ENCODE data around the gene ZNF362.

The ZNF362 gene

GRCh38 chr1:33323663-33324477 is 67.6 kb downstream of the ZNF362 start:
- ATAC-seq (ENCODE audit: insufficient read depth, low read depth) (no peak), DNase-seq (no peak)
- H3K9me3 ChIP-seq (ENCODE audit: insufficient read depth, low read length, severe bottlenecking): no peaks in the 10 kb centered on the region
- H3K27ac ChIP-seq (ENCODE audit: low read length): no peak overlapping the region
- peaks cover 61% of the 10 kb centered on the region for H3K36me3 ChIP-seq (ENCODE audit: insufficient read depth, low read length)
- TF ChIP-seq, protein P1, sequence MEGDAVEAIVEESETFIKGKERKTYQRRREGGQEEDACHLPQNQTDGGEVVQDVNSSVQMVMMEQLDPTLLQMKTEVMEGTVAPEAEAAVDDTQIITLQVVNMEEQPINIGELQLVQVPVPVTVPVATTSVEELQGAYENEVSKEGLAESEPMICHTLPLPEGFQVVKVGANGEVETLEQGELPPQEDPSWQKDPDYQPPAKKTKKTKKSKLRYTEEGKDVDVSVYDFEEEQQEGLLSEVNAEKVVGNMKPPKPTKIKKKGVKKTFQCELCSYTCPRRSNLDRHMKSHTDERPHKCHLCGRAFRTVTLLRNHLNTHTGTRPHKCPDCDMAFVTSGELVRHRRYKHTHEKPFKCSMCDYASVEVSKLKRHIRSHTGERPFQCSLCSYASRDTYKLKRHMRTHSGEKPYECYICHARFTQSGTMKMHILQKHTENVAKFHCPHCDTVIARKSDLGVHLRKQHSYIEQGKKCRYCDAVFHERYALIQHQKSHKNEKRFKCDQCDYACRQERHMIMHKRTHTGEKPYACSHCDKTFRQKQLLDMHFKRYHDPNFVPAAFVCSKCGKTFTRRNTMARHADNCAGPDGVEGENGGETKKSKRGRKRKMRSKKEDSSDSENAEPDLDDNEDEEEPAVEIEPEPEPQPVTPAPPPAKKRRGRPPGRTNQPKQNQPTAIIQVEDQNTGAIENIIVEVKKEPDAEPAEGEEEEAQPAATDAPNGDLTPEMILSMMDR (IDR thresholded peaks at IDR 0.05; ENCODE audit: borderline replicate concordance, extremely low read depth, low read length, poor library complexity, severe bottlenecking): no peak
- TF ChIP-seq EZH2 (IDR thresholded peaks at IDR 0.05; ENCODE audit: borderline replicate concordance, low read depth, low read length, severe bottlenecking): no peak
- no peaks in the 10 kb centered on the region for H3K79me2 ChIP-seq (ENCODE audit: insufficient read depth, low read length)
- H3K4me3 ChIP-seq (ENCODE audit: low read depth in 1 of 2, low read length in 2 of 2): no peak overlapping the region
- H2AFZ ChIP-seq (ENCODE audit: low read depth, low read length): no peak overlapping the region
- no peaks in the 10 kb centered on the region for H3K27me3 ChIP-seq (ENCODE audit: insufficient read depth, low read length, poor library complexity)
- H3K4me2 ChIP-seq (ENCODE audit: insufficient read depth, low read length): no peak overlapping the region
- no peak overlapping the region for H3K9ac ChIP-seq (ENCODE audit: low read depth, low read length)
- H3K4me1 ChIP-seq (ENCODE audit: insufficient read depth, low read length): no peaks in the 10 kb centered on the region
- H4K20me1 ChIP-seq (ENCODE audit: insufficient read depth, low read length): peaks cover 21% of the 10 kb centered on the region

GRCh38 chr1:33324677-33325575 is 68.6 kb downstream of the ZNF362 start:
- no peak overlapping the region for H3K27ac ChIP-seq (ENCODE audit: low read length)
- DNase-seq (no peak), ATAC-seq (ENCODE audit: insufficient read depth, low read depth) (no peak)
- peaks cover 27% of the 10 kb centered on the region for H4K20me1 ChIP-seq (ENCODE audit: insufficient read depth, low read length)
- H3K4me1 ChIP-seq (ENCODE audit: insufficient read depth, low read length): no peaks in the 10 kb centered on the region
- H2AFZ ChIP-seq (ENCODE audit: low read depth, low read length): no peak overlapping the region
- H3K79me2 ChIP-seq (ENCODE audit: insufficient read depth, low read length): no peaks in the 10 kb centered on the region
- no peak overlapping the region for H3K4me2 ChIP-seq (ENCODE audit: insufficient read depth, low read length)
- TF ChIP-seq, protein P1 (IDR thresholded peaks at IDR 0.05; ENCODE audit: borderline replicate concordance, extremely low read depth, low read length, poor library complexity, severe bottlenecking): no peak
- no peak for TF ChIP-seq EZH2 (IDR thresholded peaks at IDR 0.05; ENCODE audit: borderline replicate concordance, low read depth, low read length, severe bottlenecking)
- H3K9me3 ChIP-seq (ENCODE audit: insufficient read depth, low read length, severe bottlenecking): no peaks in the 10 kb centered on the region
- no peak overlapping the region for H3K9ac ChIP-seq (ENCODE audit: low read depth, low read length)
- H3K4me3 ChIP-seq (ENCODE audit: low read depth in 1 of 2, low read length in 2 of 2): no peak overlapping the region
- no peaks in the 10 kb centered on the region for H3K27me3 ChIP-seq (ENCODE audit: insufficient read depth, low read length, poor library complexity)
- H3K36me3 ChIP-seq (ENCODE audit: insufficient read depth, low read length): peaks cover 72% of the 10 kb centered on the region

DNA sequence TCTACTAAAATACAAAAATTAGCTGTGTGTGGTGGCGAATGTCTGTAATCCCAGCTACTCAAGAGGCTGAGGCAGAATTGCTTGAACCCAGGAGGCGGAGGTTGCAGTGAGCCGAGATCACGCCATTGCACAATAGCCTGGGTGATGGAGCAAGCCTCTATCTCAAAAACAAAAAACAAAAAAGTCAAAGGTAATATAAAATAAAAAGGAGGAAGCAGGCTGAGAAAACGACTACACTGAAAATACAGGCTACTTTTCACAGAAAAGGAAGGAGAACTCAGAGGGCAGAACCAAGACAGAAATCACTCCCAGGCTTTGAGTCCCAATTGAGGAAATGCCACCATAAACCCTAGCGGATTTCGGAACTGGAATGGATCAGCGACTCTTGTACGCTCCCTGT is 70.5 kb downstream of the ZNF362 start:
- H3K4me1 ChIP-seq (ENCODE audit: insufficient read depth, low read length): no peaks in the 10 kb centered on the region
- no peak overlapping the region for H2AFZ ChIP-seq (ENCODE audit: low read depth, low read length)
- H3K36me3 ChIP-seq (ENCODE audit: insufficient read depth, low read length): peaks cover 90% of the 10 kb centered on the region
- H3K27me3 ChIP-seq (ENCODE audit: insufficient read depth, low read length, poor library complexity): no peaks in the 10 kb centered on the region
- H3K9me3 ChIP-seq (ENCODE audit: insufficient read depth, low read length, severe bottlenecking): no peaks in the 10 kb centered on the region
- no peaks in the 10 kb centered on the region for H3K79me2 ChIP-seq (ENCODE audit: insufficient read depth, low read length)
- no peak for TF ChIP-seq EZH2 (IDR thresholded peaks at IDR 0.05; ENCODE audit: borderline replicate concordance, low read depth, low read length, severe bottlenecking)
- TF ChIP-seq, protein P1 (IDR thresholded peaks at IDR 0.05; ENCODE audit: borderline replicate concordance, extremely low read depth, low read length, poor library complexity, severe bottlenecking): no peak
- H3K27ac ChIP-seq (ENCODE audit: low read length): no peak overlapping the region
- H3K4me3 ChIP-seq (ENCODE audit: low read depth in 1 of 2, low read length in 2 of 2): no peak overlapping the region
- H4K20me1 ChIP-seq (ENCODE audit: insufficient read depth, low read length): peaks cover 40% of the 10 kb centered on the region
- H3K9ac ChIP-seq (ENCODE audit: low read depth, low read length): no peak overlapping the region
- ATAC-seq (ENCODE audit: insufficient read depth, low read depth) (no peak), DNase-seq (no peak)
- no peak overlapping the region for H3K4me2 ChIP-seq (ENCODE audit: insufficient read depth, low read length)

Data from DND-41 (cell line).